GM12864 (cell line): Measurements from ENCODE around the gene ALS2CL.

ENCODE experiments used
- DNase-seq: peaks from one replicate; pipeline ENCODE4 v3.0.0-alpha.2; 2011; ENCODE audit warnings: low read depth
- H3K4me3 ChIP-seq: 2 replicates; pipeline ENCODE4 v1.5.1; 2011; ENCODE audit warnings: mild to moderate bottlenecking, low read depth, low read length, control low read depth
- CTCF ChIP-seq: IDR thresholded peaks from 2 replicates; pipeline ENCODE4 v1.5.1; 2011; ENCODE audit warnings: low read depth, mild to moderate bottlenecking, moderate library complexity, low read length, control low read depth, inconsistent platforms; ENCODE audit errors: missing control alignments

The ALS2CL gene

GRCh38 chr3:46681387-46681786 lies 12.1 kb downstream of the ALS2CL start:
- H3K4me3 ChIP-seq, result no peak overlapping the region
- no peak for DNase-seq
- TF ChIP-seq CTCF, result no peak

GRCh38 chr3:46680298-46680826 lies 13.1 kb downstream of the ALS2CL start:
- no peak for TF ChIP-seq CTCF
- H3K4me3 ChIP-seq, result no peak overlapping the region
- no peak for DNase-seq

- no peak for DNase-seq
- no peak overlapping the region for H3K4me3 ChIP-seq
- no peak for TF ChIP-seq CTCF
Measured at GRCh38 chr3:46679681-46680080, 13.8 kb downstream of the ALS2CL start.

GRCh38 chr3:46678280-46678679 lies 15.2 kb downstream of the ALS2CL start:
- H3K4me3 ChIP-seq, result no peak overlapping the region
- DNase-seq, result no peak
- no peak for TF ChIP-seq CTCF

- DNase-seq, result no peak
- TF ChIP-seq CTCF, result no peak
- H3K4me3 ChIP-seq, result no peak overlapping the region
Measured at GRCh38 chr3:46677411-46677726, 16.1 kb downstream of the ALS2CL start.

- DNase-seq, result no peak
- TF ChIP-seq CTCF, result no peak
- no peak overlapping the region for H3K4me3 ChIP-seq
Measured at GRCh38 chr3:46676601-46677410, 16.7 kb downstream of the ALS2CL start.
